Measurements from ENCODE around the gene FAM20A. TPM values are rescaled to one million over a fixed set of nuclear protein-coding genes. Genes with fewer than 3 reads are reported as not detected.

The FAM20A gene
- total RNA-seq, 4 donors from 2014 or later = 0.80 to 3.1 (median 1.4) TPM

DNA sequence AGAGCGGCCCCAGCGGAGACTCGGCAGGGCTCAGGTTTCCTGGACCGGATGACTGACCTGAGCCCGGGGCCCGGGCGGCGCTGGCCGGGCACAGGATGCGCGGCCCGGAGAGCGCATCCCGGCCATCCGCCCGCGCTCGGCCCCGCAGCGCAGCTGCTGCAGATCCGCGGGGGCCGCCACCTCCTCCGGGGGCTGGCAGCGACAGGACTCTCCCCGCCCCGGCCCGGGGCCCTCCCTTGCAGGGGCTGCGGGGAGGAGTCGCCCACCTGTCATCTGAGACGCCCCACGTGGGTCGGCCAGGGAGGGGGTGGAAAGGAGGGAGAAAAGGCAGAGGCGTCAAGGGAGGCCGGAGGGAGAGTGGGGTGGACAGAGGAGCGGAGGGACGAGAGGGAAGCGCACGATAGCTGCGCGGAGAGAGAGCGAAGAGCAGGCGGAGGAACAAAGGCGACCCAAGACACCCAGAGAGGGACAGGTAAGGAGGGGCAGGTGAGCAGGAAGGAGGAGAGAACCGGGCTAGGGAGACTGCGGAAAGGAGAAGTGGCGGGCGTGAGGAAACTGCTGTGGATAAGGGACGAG, 89.4 kb downstream of the FAM20A start:
- Histone ChIP-seq H3K36me3 (peaks cover 0 to 10% of the 10 kb centered on the region in 2 donors), H3K27me3 (no peaks in the 10 kb centered on the region), H3K9me3 (no peaks in the 10 kb centered on the region), H3K27ac (peak overlapping the region; percentile 94 to 99 (median 96)), H3K4me1 (peaks cover 44 to 50% of the 10 kb centered on the region in 2 donors), H3K4me3 (peak overlapping the region; percentile 78 to 89 (median 84))
- peak; percentile 74 to 83 for DNase-seq
- ATAC-seq = peak; percentile 29 to 55
- TF ChIP-seq POLR2A (IDR thresholded peaks at IDR 0.05) = peak; percentile 68
- TF ChIP-seq, protein P1, sequence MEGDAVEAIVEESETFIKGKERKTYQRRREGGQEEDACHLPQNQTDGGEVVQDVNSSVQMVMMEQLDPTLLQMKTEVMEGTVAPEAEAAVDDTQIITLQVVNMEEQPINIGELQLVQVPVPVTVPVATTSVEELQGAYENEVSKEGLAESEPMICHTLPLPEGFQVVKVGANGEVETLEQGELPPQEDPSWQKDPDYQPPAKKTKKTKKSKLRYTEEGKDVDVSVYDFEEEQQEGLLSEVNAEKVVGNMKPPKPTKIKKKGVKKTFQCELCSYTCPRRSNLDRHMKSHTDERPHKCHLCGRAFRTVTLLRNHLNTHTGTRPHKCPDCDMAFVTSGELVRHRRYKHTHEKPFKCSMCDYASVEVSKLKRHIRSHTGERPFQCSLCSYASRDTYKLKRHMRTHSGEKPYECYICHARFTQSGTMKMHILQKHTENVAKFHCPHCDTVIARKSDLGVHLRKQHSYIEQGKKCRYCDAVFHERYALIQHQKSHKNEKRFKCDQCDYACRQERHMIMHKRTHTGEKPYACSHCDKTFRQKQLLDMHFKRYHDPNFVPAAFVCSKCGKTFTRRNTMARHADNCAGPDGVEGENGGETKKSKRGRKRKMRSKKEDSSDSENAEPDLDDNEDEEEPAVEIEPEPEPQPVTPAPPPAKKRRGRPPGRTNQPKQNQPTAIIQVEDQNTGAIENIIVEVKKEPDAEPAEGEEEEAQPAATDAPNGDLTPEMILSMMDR (IDR thresholded peaks at IDR 0.05 in 4 of 5, conservative IDR thresholded peaks at IDR 0.05 in 1 of 5) = peak in 3 of 5 experiments; percentile 26 to 50 (median 30)
- in situ Hi-C loops (cut with MboI; ENCODE audit: low sequenced_read_pairs in 4 of 4) (loop anchor here in 1 of 4 donors (10.0 kb wide), 1 partner anchor 57 kb away; the partner anchor contains the start of gene WIPI1), intact Hi-C loops (cut with DNase I; ENCODE audit: low total_unique reads) (loop anchor here (1.0 to 10.0 kb wide), 5 partner anchors 55 to 1467 kb away; partner anchors contain the start of genes AMZ2, CACNG1 and WIPI1)

DNA sequence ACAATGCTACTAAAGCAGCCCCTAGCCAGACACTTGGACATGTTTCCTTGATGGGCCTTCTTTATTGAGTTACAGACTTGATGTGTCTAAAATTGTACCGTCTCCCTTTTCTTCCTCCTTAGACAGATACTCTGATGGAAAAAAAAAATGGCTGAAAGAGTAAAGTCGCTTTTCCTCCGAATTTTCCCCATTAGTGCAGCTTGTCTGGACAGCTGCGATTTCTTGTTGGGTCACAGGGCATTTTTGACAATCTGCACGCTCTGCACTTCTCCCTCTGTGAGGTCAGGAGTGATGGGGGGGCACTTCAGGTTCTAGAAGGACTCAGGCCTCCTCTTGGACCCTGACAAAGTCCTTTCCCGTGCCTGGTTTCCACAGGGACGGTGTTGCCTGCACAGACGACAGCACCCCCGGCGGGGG, 89.9 kb downstream of the FAM20A start:
- Histone ChIP-seq H3K4me3 (peak overlapping the region; percentile 78 to 89 (median 84)), H3K36me3 (peaks cover 0 to 10% of the 10 kb centered on the region in 2 donors), H3K9me3 (no peaks in the 10 kb centered on the region), H3K27ac (peak overlapping the region; percentile 94 to 99 (median 96)), H3K27me3 (no peaks in the 10 kb centered on the region), H3K4me1 (peaks cover 40 to 45% of the 10 kb centered on the region in 2 donors)
- intact Hi-C loops (cut with DNase I; ENCODE audit: low total_unique reads) (loop anchor here (5.0 to 10.0 kb wide), 2 partner anchors 264 to 1466 kb away; partner anchors contain the start of genes AMZ2 and CACNG1), in situ Hi-C loops (cut with MboI; ENCODE audit: low sequenced_read_pairs in 4 of 4) (loop anchor here in 1 of 4 donors (10.0 kb wide), 1 partner anchor 56 kb away; the partner anchor contains the start of gene WIPI1)
- DNase-seq = no peak
- no peak for ATAC-seq
- TF ChIP-seq, protein P1 (IDR thresholded peaks at IDR 0.05 in 4 of 5, conservative IDR thresholded peaks at IDR 0.05 in 1 of 5) = peak in 1 of 5 experiments; percentile 50
- no peak for TF ChIP-seq POLR2A (IDR thresholded peaks at IDR 0.05)

DNA sequence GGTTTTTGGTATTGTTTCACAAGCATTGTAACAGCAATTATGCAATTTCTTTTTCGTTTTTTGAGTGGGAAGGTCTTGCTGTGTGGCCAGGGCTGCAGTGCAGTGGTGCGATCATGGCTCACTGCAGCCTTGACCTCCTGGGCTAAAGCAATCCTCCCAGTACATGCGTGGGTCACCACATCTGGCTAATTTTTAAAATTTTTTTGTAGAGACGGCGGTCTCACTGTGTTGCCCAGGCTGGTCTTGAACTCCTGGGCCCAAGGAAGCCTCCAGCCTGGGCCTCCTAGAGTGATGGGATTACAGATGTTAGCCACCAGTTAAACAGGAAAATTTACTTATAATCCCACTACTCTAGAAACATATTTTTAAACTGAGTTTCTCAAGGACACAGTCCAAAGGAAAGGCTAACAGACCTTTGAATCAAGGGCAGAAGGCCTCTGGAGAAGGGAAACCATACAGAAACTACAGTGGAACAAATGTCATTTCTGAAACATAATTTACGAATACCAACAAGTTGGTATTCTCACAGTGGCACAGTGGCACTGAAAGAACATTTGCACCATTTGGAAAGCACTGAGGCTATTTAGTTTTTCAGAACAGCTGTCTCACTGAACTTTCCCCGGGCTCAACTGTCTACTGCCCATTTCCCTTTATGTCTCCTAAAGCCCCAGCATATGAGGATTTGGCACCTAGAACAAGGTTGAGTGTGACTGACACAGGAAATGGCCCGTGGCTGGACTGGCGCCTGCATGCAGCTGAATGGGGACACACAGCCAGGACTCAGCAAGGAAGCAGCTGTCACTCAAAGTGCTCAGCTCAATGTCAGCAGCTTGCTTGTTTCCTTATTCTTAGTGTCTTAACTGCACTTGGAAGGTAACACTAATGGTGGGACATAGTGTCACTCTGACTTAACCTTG, 91.8 kb downstream of the FAM20A start:
- DNase-seq (peak; percentile 91), ATAC-seq (peak; percentile 53 to 67)
- Histone ChIP-seq H3K9me3 (no peaks in the 10 kb centered on the region), H3K4me1 (peaks cover 23 to 26% of the 10 kb centered on the region in 2 donors), H3K36me3 (no peaks in the 10 kb centered on the region), H3K27me3 (no peaks in the 10 kb centered on the region), H3K27ac (peak overlapping the region; percentile 94 to 99 (median 96)), H3K4me3 (no peak overlapping the region)
- TF ChIP-seq POLR2A (IDR thresholded peaks at IDR 0.05) = peak; percentile 27 to 75
- TF ChIP-seq, protein P1 (IDR thresholded peaks at IDR 0.05 in 4 of 5, conservative IDR thresholded peaks at IDR 0.05 in 1 of 5) = no peak
- in situ Hi-C loops (cut with MboI; ENCODE audit: low sequenced_read_pairs in 4 of 4) (loop anchor here in 2 of 4 donors (10.0 kb wide), 2 partner anchors 55 to 65 kb away; partner anchors contain the start of gene WIPI1 (in 1 of the 2)), intact Hi-C loops (cut with DNase I; ENCODE audit: low total_unique reads) (loop anchor here (2.0 to 10.0 kb wide), 3 partner anchors 35 to 1465 kb away; partner anchors contain the start of genes AMZ2 and CACNG1)

DNA sequence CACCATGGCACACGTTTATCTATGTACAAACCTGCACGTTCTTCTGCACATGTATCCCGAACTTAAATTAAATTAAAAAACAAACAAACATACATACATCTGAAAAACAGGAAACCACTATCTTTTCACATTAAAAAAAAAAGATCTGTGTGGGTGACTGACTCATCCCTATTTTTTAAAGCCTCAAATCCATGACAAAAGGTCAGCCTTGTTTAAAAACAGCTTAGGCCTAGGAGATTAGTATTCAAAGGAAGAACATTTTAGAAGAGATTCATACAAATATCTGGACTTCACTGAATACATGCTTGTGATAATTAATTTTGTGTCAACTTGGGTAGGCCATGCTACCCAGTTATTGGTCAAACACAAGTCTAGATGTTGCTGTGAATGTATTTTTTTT, 93.6 kb downstream of the FAM20A start:
- DNase-seq = no peak
- TF ChIP-seq, protein P1 (IDR thresholded peaks at IDR 0.05 in 4 of 5, conservative IDR thresholded peaks at IDR 0.05 in 1 of 5) = no peak
- TF ChIP-seq POLR2A (IDR thresholded peaks at IDR 0.05) = no peak
- intact Hi-C loops (cut with DNase I; ENCODE audit: low total_unique reads) = no loop called here
- Histone ChIP-seq H3K9me3 (no peaks in the 10 kb centered on the region), H3K27me3 (no peaks in the 10 kb centered on the region), H3K4me1 (peaks cover 15 to 24% of the 10 kb centered on the region in 2 donors), H3K4me3 (no peak overlapping the region), H3K27ac (no peak overlapping the region), H3K36me3 (no peaks in the 10 kb centered on the region)
- ATAC-seq = no peak
- in situ Hi-C loops (cut with MboI; ENCODE audit: low sequenced_read_pairs in 4 of 4) = loop anchor here in 1 of 4 donors (10.0 kb wide), 1 partner anchor 63 kb away; no protein-coding TSS in a partner anchor

Measured in gastrocnemius medialis (tissue), 4 donors.